ENCODE data around the gene AVEN. TPM values are rescaled to one million over a fixed set of nuclear protein-coding genes. Genes with fewer than 3 reads are reported as not detected.

AVEN gene
- total and polyA plus RNA-seq, 2 of the 8 experiments (the other 6 are each of a cell fraction or from before 2014, with no cell fraction given) = 5.5 to 17.0 TPM

DNA sequence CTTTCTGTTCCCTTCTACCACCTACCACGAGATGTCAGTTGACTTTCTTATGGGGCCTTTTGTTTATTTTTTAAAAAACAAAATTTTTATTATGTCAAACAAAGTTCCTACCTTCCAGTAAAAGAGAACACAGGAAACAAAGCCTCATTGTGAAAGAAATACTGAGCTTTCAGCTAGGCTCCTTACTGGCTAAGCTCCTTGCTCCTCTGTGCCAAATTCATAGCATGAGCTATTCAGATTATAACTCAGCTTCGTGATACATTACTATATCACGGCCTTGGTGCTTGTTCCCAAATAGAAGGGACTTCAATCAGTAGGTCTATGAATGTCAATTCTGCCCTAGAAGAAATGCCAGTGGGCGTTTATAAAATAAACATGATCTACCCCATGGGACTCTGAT, 216.5 kb downstream of the AVEN start:
- no peak overlapping the region for H2BK5ac ChIP-seq (ENCODE audit: low read depth, low read length)
- TF ChIP-seq MAFK (IDR thresholded peaks at IDR 0.05; ENCODE audit: low read depth, low read length) = no peak
- TF ChIP-seq EP300 (IDR thresholded peaks at IDR 0.05; ENCODE audit: borderline replicate concordance in 1 of 2, low read depth in 2 of 2, low read length in 2 of 2) = no peak
- no peak for TF ChIP-seq FOSL1 (IDR thresholded peaks at IDR 0.05; ENCODE audit: insufficient read depth, low read depth, low read length)
- no peak for TF ChIP-seq GABPA (IDR thresholded peaks at IDR 0.05; ENCODE audit: borderline replicate concordance, insufficient read depth, low read length)
- TF ChIP-seq GTF2F1 (IDR thresholded peaks at IDR 0.05; ENCODE audit: borderline replicate concordance, low read depth, low read length) = no peak
- no peak for TF ChIP-seq CEBPB (IDR thresholded peaks at IDR 0.05; ENCODE audit: low read depth, low read length)
- TF ChIP-seq ATF2 (IDR thresholded peaks at IDR 0.05; ENCODE audit: low read length) = no peak
- TF ChIP-seq NRF1 (IDR thresholded peaks at IDR 0.05; ENCODE audit: low read depth, low read length) = no peak
- no peak overlapping the region for H2AFZ ChIP-seq (ENCODE audit: low read length)
- no peak overlapping the region for H3K56ac ChIP-seq (replicated peaks; ENCODE audit: insufficient read length, low read depth, low read length)
- H4K20me1 ChIP-seq (replicated peaks in 1 of 2; ENCODE audit: control insufficient read depth in 1 of 2, insufficient read depth in 2 of 2, low read length in 2 of 2) = no peaks in the 10 kb centered on the region
- no peak overlapping the region for H3K4ac ChIP-seq (replicated peaks; ENCODE audit: insufficient read length, low read depth, low read length)
- H2BK120ac ChIP-seq (replicated peaks; ENCODE audit: low read depth, low read length) = no peak overlapping the region
- H3K18ac ChIP-seq (ENCODE audit: extremely low read depth, low read length) = no peak overlapping the region
- H3K23me2 ChIP-seq (ENCODE audit: low read depth, low read length) = no peaks in the 10 kb centered on the region
- H3K4me3 ChIP-seq (ENCODE audit: extremely low read depth in 1 of 4, insufficient read depth in 2 of 4, low read depth in 3 of 4, low read length in 4 of 4) = no peak overlapping the region
- H3K23ac ChIP-seq (ENCODE audit: insufficient read length) = no peak overlapping the region
- H3K9ac ChIP-seq (replicated peaks in 1 of 4; ENCODE audit: extremely low read depth in 1 of 4, low read depth in 3 of 4, low read length in 3 of 4) = no peak overlapping the region
- peaks cover 0 to 3% (median 0%) of the 10 kb centered on the region in 4 experiments; a peak in 2 of 7 replicates for H3K4me1 ChIP-seq (replicated peaks in 1 of 4; ENCODE audit: control insufficient read depth in 3 of 4, insufficient read depth in 4 of 4, low read length in 3 of 4)
- H4K8ac ChIP-seq (ENCODE audit: extremely low read depth, insufficient read depth, low read length) = no peak overlapping the region
- H4K5ac ChIP-seq (ENCODE audit: insufficient read length, low read depth, low read length) = no peak overlapping the region
- 91% methylated on average over 4 of the region's 4 CpGs; no CpG with 5 or more reads in 1 of the 2 experiments for WGBS, 2 experiments (ENCODE audit: extremely low coverage in 1 of 2, insufficient coverage in 1 of 2, insufficient read length in 1 of 2, insufficient replicate concordance in 2 of 2, low coverage in 1 of 2, low lambda C conversion rate in 2 of 2, missing lambda C conversion rate in 1 of 2)
- H3K79me1 ChIP-seq (ENCODE audit: low read depth, low read length) = no peaks in the 10 kb centered on the region
- ChIA-PET CTCF (ENCODE audit: partially characterized antibody) (interaction anchor here (0.8 to 1.6 kb wide), 3 partner anchors 12 to 24 kb away, joined by 3 to 5 read pairs (median 3); no protein-coding TSS in a partner anchor), POLR2A (ENCODE audit: partially characterized antibody) (no interaction called here)
- no peak overlapping the region for H2AK5ac ChIP-seq (ENCODE audit: low read depth, low read length)
- H3K14ac ChIP-seq (ENCODE audit: insufficient read length) = no peak overlapping the region
- no peaks in the 10 kb centered on the region for H3K27me3 ChIP-seq (replicated peaks in 1 of 4; ENCODE audit: control insufficient read depth in 3 of 4, extremely low read depth in 1 of 4, insufficient read depth in 3 of 4, low read length in 3 of 4)
- DNase-seq (ENCODE audit: low read depth in 1 of 2, low spot score in 2 of 2) (no peak), FAIRE-seq (no peak)
- no peaks in the 10 kb centered on the region for H3K9me3 ChIP-seq (ENCODE audit: insufficient read depth in 2 of 2, low read depth in 1 of 2, low read length in 1 of 2)
- no peak overlapping the region for H3K4me2 ChIP-seq (ENCODE audit: insufficient read depth in 1 of 2, low read depth in 2 of 2, low read length in 2 of 2)
- no peak overlapping the region for H4K91ac ChIP-seq (replicated peaks; ENCODE audit: insufficient read length, low read length)
- H2BK12ac ChIP-seq (ENCODE audit: low read depth, low read length) = no peak overlapping the region
- H2BK15ac ChIP-seq (ENCODE audit: low read length) = no peak overlapping the region
- no peak overlapping the region for H2BK20ac ChIP-seq (ENCODE audit: low read length)
- H3K27ac ChIP-seq (ENCODE audit: low read depth, low read length) = no peak overlapping the region
- H3K36me3 ChIP-seq (ENCODE audit: control insufficient read depth in 2 of 4, insufficient read depth in 4 of 4, low read length in 3 of 4) = no peaks in the 10 kb centered on the region
- H3K79me2 ChIP-seq (ENCODE audit: control insufficient read depth in 1 of 2, insufficient read depth in 2 of 2, low read length in 2 of 2) = no peaks in the 10 kb centered on the region

Measured in H1 (cell line).